OCI-M1 (cell line): ENCODE results near the gene PHF14.

ENCODE experiments used
- DNase-seq: peaks from one replicate; lab custom pipeline; 2025; lab: John Stamatoyannopoulos, UW

Gene PHF14

GRCh38 chr7:11208883-11209465 is 235.3 kb downstream of the PHF14 start:
- no peak for DNase-seq

- no peak for DNase-seq
Observed at GRCh38 chr7:11210374-11210773, 236.7 kb downstream of the PHF14 start.

GRCh38 chr7:11212080-11212711 is 238.5 kb downstream of the PHF14 start:
- peak; percentile 72 for DNase-seq

GRCh38 chr7:11212816-11213215 is 239.1 kb downstream of the PHF14 start:
- DNase-seq: no peak

- no peak for DNase-seq
Observed at GRCh38 chr7:11213266-11213665, 239.6 kb downstream of the PHF14 start.

- no peak for DNase-seq
Observed at GRCh38 chr7:11216276-11216675, 242.6 kb downstream of the PHF14 start.

- no peak for DNase-seq
Observed at GRCh38 chr7:11217848-11218565, 244.3 kb downstream of the PHF14 start.
